ENCODE results near the gene KRT86.

- TF ChIP-seq POLR2A (IDR thresholded peaks at IDR 0.05; ENCODE audit: extremely low read depth, insufficient read length) = no peak
- TF ChIP-seq, protein P1, sequence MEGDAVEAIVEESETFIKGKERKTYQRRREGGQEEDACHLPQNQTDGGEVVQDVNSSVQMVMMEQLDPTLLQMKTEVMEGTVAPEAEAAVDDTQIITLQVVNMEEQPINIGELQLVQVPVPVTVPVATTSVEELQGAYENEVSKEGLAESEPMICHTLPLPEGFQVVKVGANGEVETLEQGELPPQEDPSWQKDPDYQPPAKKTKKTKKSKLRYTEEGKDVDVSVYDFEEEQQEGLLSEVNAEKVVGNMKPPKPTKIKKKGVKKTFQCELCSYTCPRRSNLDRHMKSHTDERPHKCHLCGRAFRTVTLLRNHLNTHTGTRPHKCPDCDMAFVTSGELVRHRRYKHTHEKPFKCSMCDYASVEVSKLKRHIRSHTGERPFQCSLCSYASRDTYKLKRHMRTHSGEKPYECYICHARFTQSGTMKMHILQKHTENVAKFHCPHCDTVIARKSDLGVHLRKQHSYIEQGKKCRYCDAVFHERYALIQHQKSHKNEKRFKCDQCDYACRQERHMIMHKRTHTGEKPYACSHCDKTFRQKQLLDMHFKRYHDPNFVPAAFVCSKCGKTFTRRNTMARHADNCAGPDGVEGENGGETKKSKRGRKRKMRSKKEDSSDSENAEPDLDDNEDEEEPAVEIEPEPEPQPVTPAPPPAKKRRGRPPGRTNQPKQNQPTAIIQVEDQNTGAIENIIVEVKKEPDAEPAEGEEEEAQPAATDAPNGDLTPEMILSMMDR (IDR thresholded peaks at IDR 0.05; ENCODE audit: low read depth, low read length) = no peak
Observed at GRCh38 chr12:52246720-52247621, 27.5 kb upstream of the KRT86 start.

Measured in NB4 (cell line).